ENCODE data around the gene LMBR1. TPM values are rescaled to one million over a fixed set of nuclear protein-coding genes. Genes with fewer than 3 reads are reported as not detected.
"Not testable (repeated sequence)": the region's sequence is repeated elsewhere in the genome, so short reads cannot be mapped to it uniquely, and the experiment has no call there.

LMBR1 gene
- total and polyA plus RNA-seq, 5 donors from 2014 or later = 35.7 to 71.9 (median 39.9) TPM

- peaks cover 10 to 22% of the 10 kb centered on the region in 2 experiments for H3K9me3 ChIP-seq (ENCODE audit: control insufficient read depth in 2 of 2, low read length in 2 of 2)
- Mint-ChIP-seq H3K27ac (peak overlapping the region in 2 of 3 donors; percentile 8 to 50), H3K27me3 (no peaks in the 10 kb centered on the region), H3K4me3 (no peak overlapping the region), H3K36me3 (peaks cover 58% of the 10 kb centered on the region), H3K4me1 (peaks cover 22 to 31% (median 23%) of the 10 kb centered on the region in 4 donors), H3K9me3 (peaks cover 10 to 40% (median 17%) of the 10 kb centered on the region in 7 donors)
- DNase-seq = no peak
- no peak overlapping the region for H3K4me3 ChIP-seq (ENCODE audit: low read depth, low read length)
- no peak overlapping the region for H3K27ac ChIP-seq (ENCODE audit: insufficient read depth, low read length, poor library complexity, severe bottlenecking)
- peaks cover 27% of the 10 kb centered on the region for H3K36me3 ChIP-seq (ENCODE audit: control insufficient read depth, insufficient read depth, low read length)
- H3K4me1 ChIP-seq (ENCODE audit: control insufficient read depth, insufficient read depth, low read length, poor library complexity, severe bottlenecking) = no peaks in the 10 kb centered on the region
- H3K27me3 ChIP-seq (ENCODE audit: control insufficient read depth, insufficient read depth, low read length) = no peaks in the 10 kb centered on the region
- no peak for ATAC-seq (ENCODE audit: low read depth in 2 of 2)
These were observed 31.8 kb downstream of the LMBR1 start for GRCh38 chr7:156861212-156861611.

DNA sequence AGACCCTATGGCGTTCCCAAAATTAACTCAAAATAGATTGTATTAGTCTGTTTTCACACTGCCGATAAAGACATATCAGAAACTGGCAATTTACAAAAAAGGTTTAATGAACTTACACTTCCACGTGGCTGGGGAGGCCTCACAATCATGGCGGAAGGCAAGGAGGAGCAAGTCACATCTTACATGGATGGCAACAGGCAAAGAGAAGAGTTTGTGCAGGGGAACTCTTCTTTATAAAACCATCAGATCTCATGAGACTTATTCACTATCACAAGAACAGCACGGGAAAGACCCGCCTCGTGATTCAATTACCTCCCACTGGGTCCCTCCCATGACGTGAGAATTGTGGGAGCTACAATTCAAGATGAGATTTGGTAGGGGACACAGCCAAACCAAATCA, 32.9 kb downstream of the LMBR1 start:
- Histone ChIP-seq H3K9me3 (ENCODE audit: control insufficient read depth in 2 of 2, low read length in 2 of 2) (peaks cover 12 to 22% of the 10 kb centered on the region in 2 experiments), H3K36me3 (ENCODE audit: control insufficient read depth, insufficient read depth, low read length) (peaks cover 27% of the 10 kb centered on the region)
- ATAC-seq (ENCODE audit: low read depth in 2 of 2); H3K27me3 Mint-ChIP-seq; H3K4me3 Mint-ChIP-seq; H3K27ac Mint-ChIP-seq; H3K4me3 ChIP-seq (ENCODE audit: low read depth, low read length); H3K27ac ChIP-seq (ENCODE audit: insufficient read depth, low read length, poor library complexity, severe bottlenecking); H3K27me3 ChIP-seq (ENCODE audit: control insufficient read depth, insufficient read depth, low read length); DNase-seq; H3K4me1 ChIP-seq (ENCODE audit: control insufficient read depth, insufficient read depth, low read length, poor library complexity, severe bottlenecking): not testable (repeated sequence)
- H3K4me1 Mint-ChIP-seq = peaks cover 14 to 32% (median 21%) of the 10 kb centered on the region in 4 donors
- peaks cover 50% of the 10 kb centered on the region for H3K36me3 Mint-ChIP-seq
- H3K9me3 Mint-ChIP-seq = peaks cover 12 to 45% (median 20%) of the 10 kb centered on the region in 7 donors

GRCh38 chr7:156858523-156858922, 34.5 kb downstream of the LMBR1 start:
- Histone ChIP-seq H3K27ac (ENCODE audit: insufficient read depth, low read length, poor library complexity, severe bottlenecking) (no peak overlapping the region), H3K27me3 (ENCODE audit: control insufficient read depth, insufficient read depth, low read length) (no peaks in the 10 kb centered on the region), H3K36me3 (ENCODE audit: control insufficient read depth, insufficient read depth, low read length) (peaks cover 27% of the 10 kb centered on the region), H3K4me1 (ENCODE audit: control insufficient read depth, insufficient read depth, low read length, poor library complexity, severe bottlenecking) (no peaks in the 10 kb centered on the region), H3K4me3 (ENCODE audit: low read depth, low read length) (no peak overlapping the region), H3K9me3 (ENCODE audit: control insufficient read depth in 2 of 2, low read length in 2 of 2) (peaks cover 19 to 27% of the 10 kb centered on the region in 2 experiments)
- H3K27me3 Mint-ChIP-seq = no peaks in the 10 kb centered on the region
- H3K27ac Mint-ChIP-seq = no peak overlapping the region
- no peak for DNase-seq
- H3K4me3 Mint-ChIP-seq = no peak overlapping the region
- H3K36me3 Mint-ChIP-seq = peaks cover 57% of the 10 kb centered on the region
- no peak for ATAC-seq (ENCODE audit: low read depth in 2 of 2)
- H3K9me3 Mint-ChIP-seq = peaks cover 12 to 50% (median 21%) of the 10 kb centered on the region in 7 donors
- peaks cover 14 to 36% (median 18%) of the 10 kb centered on the region in 4 donors for H3K4me1 Mint-ChIP-seq

GRCh38 chr7:156857757-156858156, 35.2 kb downstream of the LMBR1 start:
- Histone ChIP-seq H3K4me3 (ENCODE audit: low read depth, low read length) (no peak overlapping the region), H3K36me3 (ENCODE audit: control insufficient read depth, insufficient read depth, low read length) (peaks cover 25% of the 10 kb centered on the region), H3K4me1 (ENCODE audit: control insufficient read depth, insufficient read depth, low read length, poor library complexity, severe bottlenecking) (no peaks in the 10 kb centered on the region), H3K9me3 (ENCODE audit: control insufficient read depth in 2 of 2, low read length in 2 of 2) (peaks cover 17 to 27% of the 10 kb centered on the region in 2 experiments), H3K27me3 (ENCODE audit: control insufficient read depth, insufficient read depth, low read length) (no peaks in the 10 kb centered on the region), H3K27ac (ENCODE audit: insufficient read depth, low read length, poor library complexity, severe bottlenecking) (no peak overlapping the region)
- peaks cover 12 to 50% (median 21%) of the 10 kb centered on the region in 7 donors for H3K9me3 Mint-ChIP-seq
- H3K27me3 Mint-ChIP-seq = no peaks in the 10 kb centered on the region
- no peak overlapping the region for H3K4me3 Mint-ChIP-seq
- no peak overlapping the region for H3K27ac Mint-ChIP-seq
- no peak for ATAC-seq (ENCODE audit: low read depth in 2 of 2)
- peaks cover 53% of the 10 kb centered on the region for H3K36me3 Mint-ChIP-seq
- H3K4me1 Mint-ChIP-seq = peaks cover 11 to 34% (median 19%) of the 10 kb centered on the region in 4 donors
- no peak for DNase-seq

- Mint-ChIP-seq H3K4me3 (no peak overlapping the region), H3K9me3 (peaks cover 3 to 29% (median 13%) of the 10 kb centered on the region in 7 donors), H3K27me3 (no peaks in the 10 kb centered on the region), H3K27ac (no peak overlapping the region), H3K4me1 (peaks cover 13 to 37% (median 18%) of the 10 kb centered on the region in 4 donors), H3K36me3 (peaks cover 44% of the 10 kb centered on the region)
- H3K36me3 ChIP-seq (ENCODE audit: control insufficient read depth, insufficient read depth, low read length) = peaks cover 6% of the 10 kb centered on the region
- no peak overlapping the region for H3K4me3 ChIP-seq (ENCODE audit: low read depth, low read length)
- ATAC-seq (ENCODE audit: low read depth in 2 of 2) (no peak), DNase-seq (no peak)
- H3K27ac ChIP-seq (ENCODE audit: insufficient read depth, low read length, poor library complexity, severe bottlenecking) = no peak overlapping the region
- no peaks in the 10 kb centered on the region for H3K4me1 ChIP-seq (ENCODE audit: control insufficient read depth, insufficient read depth, low read length, poor library complexity, severe bottlenecking)
- H3K27me3 ChIP-seq (ENCODE audit: control insufficient read depth, insufficient read depth, low read length) = no peaks in the 10 kb centered on the region
- H3K9me3 ChIP-seq (ENCODE audit: control insufficient read depth in 2 of 2, low read length in 2 of 2) = peaks cover 14 to 23% of the 10 kb centered on the region in 2 experiments
These were observed 38.3 kb downstream of the LMBR1 start for GRCh38 chr7:156854654-156855053.

DNA sequence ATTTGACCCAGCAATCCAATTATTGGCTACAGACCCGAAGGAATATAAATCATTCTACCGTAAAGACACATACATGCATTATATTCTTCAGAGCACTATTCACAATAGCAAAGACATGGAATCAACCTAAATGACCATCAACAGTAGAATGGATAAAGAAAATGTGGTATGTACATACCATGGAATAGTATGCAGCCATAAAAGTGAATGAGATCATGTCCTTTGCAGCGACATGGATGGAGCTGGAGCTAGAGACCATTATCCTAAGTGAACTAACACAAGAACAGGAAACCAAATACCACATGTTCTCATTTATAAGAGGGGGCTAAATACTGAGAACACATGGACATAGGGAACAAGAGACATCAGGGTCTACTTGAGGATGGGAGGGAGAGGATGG, 44.0 kb downstream of the LMBR1 start:
- no peaks in the 10 kb centered on the region for H3K4me1 ChIP-seq (ENCODE audit: control insufficient read depth, insufficient read depth, low read length, poor library complexity, severe bottlenecking)
- no peaks in the 10 kb centered on the region for H3K36me3 ChIP-seq (ENCODE audit: control insufficient read depth, insufficient read depth, low read length)
- no peak overlapping the region for H3K4me3 ChIP-seq (ENCODE audit: low read depth, low read length)
- H3K36me3 Mint-ChIP-seq = peaks cover 26% of the 10 kb centered on the region
- no peaks in the 10 kb centered on the region for H3K27me3 ChIP-seq (ENCODE audit: control insufficient read depth, insufficient read depth, low read length)
- H3K27ac ChIP-seq (ENCODE audit: insufficient read depth, low read length, poor library complexity, severe bottlenecking) = no peak overlapping the region
- no peak overlapping the region for H3K4me3 Mint-ChIP-seq
- ATAC-seq (ENCODE audit: low read depth in 2 of 2) = no peak
- H3K4me1 Mint-ChIP-seq = peaks cover 16 to 58% (median 40%) of the 10 kb centered on the region in 4 donors
- H3K9me3 ChIP-seq (ENCODE audit: control insufficient read depth in 2 of 2, low read length in 2 of 2) = no peaks in the 10 kb centered on the region
- no peak for DNase-seq
- H3K9me3 Mint-ChIP-seq = peaks cover 0 to 4% (median 0%) of the 10 kb centered on the region in 7 donors
- H3K27ac Mint-ChIP-seq = peak overlapping the region in 1 of 3 donors; percentile 43
- no peaks in the 10 kb centered on the region for H3K27me3 Mint-ChIP-seq

- Mint-ChIP-seq H3K27me3 (no peaks in the 10 kb centered on the region), H3K27ac (peak overlapping the region in 2 of 3 donors; percentile 20 to 58), H3K9me3 (peaks cover 0 to 3% (median 0%) of the 10 kb centered on the region in 7 donors), H3K4me3 (no peak overlapping the region), H3K4me1 (peaks cover 16 to 53% (median 32%) of the 10 kb centered on the region in 4 donors), H3K36me3 (peaks cover 17% of the 10 kb centered on the region)
- ATAC-seq (ENCODE audit: low read depth in 2 of 2) (no peak), DNase-seq (no peak)
- no peak overlapping the region for H3K4me3 ChIP-seq (ENCODE audit: low read depth, low read length)
- no peaks in the 10 kb centered on the region for H3K4me1 ChIP-seq (ENCODE audit: control insufficient read depth, insufficient read depth, low read length, poor library complexity, severe bottlenecking)
- H3K9me3 ChIP-seq (ENCODE audit: control insufficient read depth in 2 of 2, low read length in 2 of 2) = no peaks in the 10 kb centered on the region
- H3K27ac ChIP-seq (ENCODE audit: insufficient read depth, low read length, poor library complexity, severe bottlenecking) = no peak overlapping the region
- no peaks in the 10 kb centered on the region for H3K36me3 ChIP-seq (ENCODE audit: control insufficient read depth, insufficient read depth, low read length)
- no peaks in the 10 kb centered on the region for H3K27me3 ChIP-seq (ENCODE audit: control insufficient read depth, insufficient read depth, low read length)
These were observed 47.4 kb downstream of the LMBR1 start for GRCh38 chr7:156845379-156846101.

DNA sequence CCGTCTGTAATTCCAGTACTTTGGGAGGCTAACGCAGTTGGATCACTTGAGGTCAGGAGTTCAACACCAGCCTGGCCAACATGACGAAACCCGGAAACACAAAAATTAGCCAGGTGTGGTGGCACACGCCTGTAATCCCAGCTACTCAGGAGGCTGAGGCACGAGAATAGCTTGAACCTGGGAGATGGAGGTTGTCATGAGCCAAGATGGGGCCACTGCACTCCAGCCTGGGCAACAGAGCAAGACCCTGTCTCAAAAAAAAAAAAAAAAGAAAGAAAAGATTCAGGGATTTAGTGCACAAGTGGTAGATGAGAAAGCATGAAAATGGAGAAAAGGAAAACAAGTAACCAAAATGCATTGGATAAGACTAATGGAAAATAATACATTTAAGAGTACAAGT, 49.4 kb downstream of the LMBR1 start:
- H3K27ac ChIP-seq (ENCODE audit: insufficient read depth, low read length, poor library complexity, severe bottlenecking); H3K9me3 Mint-ChIP-seq; DNase-seq; H3K36me3 ChIP-seq (ENCODE audit: control insufficient read depth, insufficient read depth, low read length); H3K4me1 ChIP-seq (ENCODE audit: control insufficient read depth, insufficient read depth, low read length, poor library complexity, severe bottlenecking); H3K27me3 ChIP-seq (ENCODE audit: control insufficient read depth, insufficient read depth, low read length); ATAC-seq (ENCODE audit: low read depth in 2 of 2); H3K4me3 Mint-ChIP-seq; H3K27ac Mint-ChIP-seq; H3K4me3 ChIP-seq (ENCODE audit: low read depth, low read length); H3K9me3 ChIP-seq (ENCODE audit: control insufficient read depth in 2 of 2, low read length in 2 of 2); H3K27me3 Mint-ChIP-seq: not testable (repeated sequence)
- Mint-ChIP-seq H3K36me3 (peaks cover 20% of the 10 kb centered on the region), H3K4me1 (peaks cover 15 to 46% (median 29%) of the 10 kb centered on the region in 4 donors)
